ENCODE measurements around the gene ZNF385A. TPM values are rescaled to one million over a fixed set of nuclear protein-coding genes. Genes with fewer than 3 reads are reported as not detected.

ZNF385A gene
- total and polyA plus RNA-seq, 2 of the 13 experiments (the other 11 are each of a cell fraction or from before 2014, with no cell fraction given) = 0.44 to 0.67 TPM

DNA sequence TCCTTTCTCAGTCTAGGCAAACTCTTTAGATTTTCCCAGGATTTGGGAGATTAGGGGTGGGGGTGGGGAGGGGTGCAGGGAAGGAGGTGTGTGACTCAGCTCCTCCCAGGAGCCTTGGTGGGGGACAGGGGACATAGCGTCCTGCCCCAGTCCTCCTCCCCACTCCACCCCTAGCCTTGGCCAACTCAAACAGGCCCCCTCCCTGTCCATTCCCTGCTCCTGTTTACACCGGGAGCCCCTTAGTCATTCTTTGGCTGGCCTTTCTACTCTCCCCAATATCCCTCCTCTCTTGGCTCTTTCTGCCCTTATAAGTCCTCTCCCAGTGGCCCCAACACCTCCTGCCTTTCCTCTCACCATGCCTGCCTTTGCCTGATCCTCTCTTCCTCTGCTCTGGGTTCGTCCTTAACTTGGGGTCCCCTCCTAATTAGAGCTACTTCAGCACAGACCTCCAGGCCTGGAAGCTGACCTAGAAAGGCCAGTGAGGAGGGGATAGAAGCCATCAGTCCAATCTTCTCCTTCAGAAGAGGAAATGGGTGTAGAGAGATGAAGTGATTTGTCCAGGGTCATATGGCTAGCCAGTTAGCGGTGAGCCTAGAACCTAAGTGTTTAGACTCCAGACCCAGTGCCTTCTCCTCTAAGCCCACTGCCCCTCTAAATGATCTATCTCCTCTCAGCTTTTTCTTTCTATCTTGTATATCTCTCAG is 36.8 kb upstream of the ZNF385A start:
- Histone ChIP-seq H3K4me2 (ENCODE audit: low read depth, low read length) (no peak overlapping the region), H3K27ac (ENCODE audit: extremely low read length, insufficient read depth, low read length) (no peak overlapping the region), H3K27me3 (ENCODE audit: control insufficient read depth in 1 of 2, insufficient read depth in 2 of 2, low read length in 2 of 2) (peaks cover 13 to 56% of the 10 kb centered on the region in 2 experiments; a peak in 3 of 5 replicates), H3K4me1 (ENCODE audit: insufficient read depth, low read length) (peaks cover 6% of the 10 kb centered on the region; the same call in 1 of the 2 replicates), H3K9ac (ENCODE audit: insufficient read depth, low read depth, low read length) (no peak overlapping the region), H3K36me3 (replicated peaks in 1 of 2; ENCODE audit: control insufficient read depth in 1 of 2, insufficient read depth in 2 of 2, low read length in 2 of 2) (no peaks in the 10 kb centered on the region), H3K4me3 (replicated peaks in 1 of 3; ENCODE audit: insufficient read depth in 1 of 3, low read depth in 2 of 3, low read length in 3 of 3) (no peak overlapping the region), H4K20me1 (ENCODE audit: insufficient read depth, low read length) (no peaks in the 10 kb centered on the region), H3K79me2 (ENCODE audit: insufficient read depth, low read length) (no peaks in the 10 kb centered on the region), H2AFZ (ENCODE audit: low read length) (no peak overlapping the region), H3K9me3 (ENCODE audit: low read length) (no peaks in the 10 kb centered on the region)
- BruUV-seq (replicated peaks) = no TSS peak
- ATAC-seq = no peak
- intact Hi-C loops (cut with micrococcal nuclease; ENCODE audit: unreplicated experiment) (no loop called here), in situ Hi-C loops (cut with HindIII; ENCODE audit: extremely low pct_ligation_motif_present, low pct_unique_long_range_greater_than_20kb) (no loop called here)
- POLR2A ChIA-PET = no interaction called here
- no peak for FAIRE-seq
- WGBS (ENCODE audit: low lambda C conversion rate) = 34% methylated on average over 4 of the region's 4 CpGs
- no peak for DNase-seq (ENCODE audit: low spot score)
- CTCF ChIA-PET (ENCODE audit: low intra/inter-chr PET ratio, low total read pairs) = no interaction called here
- TF ChIP-seq ZNF432 (CRISPR knock-in tag; IDR thresholded peaks at IDR 0.05; ENCODE audit: borderline replicate concordance) = no peak
- no peak for TF ChIP-seq SUZ12 (IDR thresholded peaks at IDR 0.05; ENCODE audit: low read depth, low read length)
- no peak for TF ChIP-seq PAWR (CRISPR knock-in tag; IDR thresholded peaks at IDR 0.05; ENCODE audit: borderline replicate concordance)
- TF ChIP-seq STAG1 (CRISPR knock-in tag; IDR thresholded peaks at IDR 0.05) = no peak
- no peak for TF ChIP-seq ZNF569 (CRISPR knock-in tag; IDR thresholded peaks at IDR 0.05; ENCODE audit: borderline replicate concordance)
- no peak for TF ChIP-seq ZNF570 (CRISPR knock-in tag; IDR thresholded peaks at IDR 0.05; ENCODE audit: borderline replicate concordance)

DNA sequence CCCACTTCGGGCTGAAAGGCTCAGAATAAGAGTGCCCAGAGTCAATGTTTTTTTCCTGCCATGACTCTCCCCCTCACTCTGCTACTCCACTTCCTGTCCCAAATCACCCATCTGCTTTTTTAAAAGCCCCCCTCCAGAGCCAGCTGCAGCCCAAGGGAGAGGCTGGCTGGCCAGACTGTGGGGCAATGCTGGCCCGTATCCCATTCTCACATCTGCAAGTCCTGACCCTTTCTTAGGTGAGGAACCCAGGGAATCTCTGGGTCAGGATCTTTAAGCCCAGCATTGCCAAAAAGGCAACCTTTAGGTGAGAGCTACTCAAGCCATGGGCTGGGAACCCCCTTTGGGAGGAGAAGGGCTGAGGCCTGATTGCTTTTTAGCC is 36.2 kb upstream of the ZNF385A start:
- POLR2A ChIA-PET = no interaction called here
- TF ChIP-seq NCOR1 (IDR thresholded peaks at IDR 0.05; ENCODE audit: borderline replicate concordance, low read length) = no peak
- TF ChIP-seq, protein P1, sequence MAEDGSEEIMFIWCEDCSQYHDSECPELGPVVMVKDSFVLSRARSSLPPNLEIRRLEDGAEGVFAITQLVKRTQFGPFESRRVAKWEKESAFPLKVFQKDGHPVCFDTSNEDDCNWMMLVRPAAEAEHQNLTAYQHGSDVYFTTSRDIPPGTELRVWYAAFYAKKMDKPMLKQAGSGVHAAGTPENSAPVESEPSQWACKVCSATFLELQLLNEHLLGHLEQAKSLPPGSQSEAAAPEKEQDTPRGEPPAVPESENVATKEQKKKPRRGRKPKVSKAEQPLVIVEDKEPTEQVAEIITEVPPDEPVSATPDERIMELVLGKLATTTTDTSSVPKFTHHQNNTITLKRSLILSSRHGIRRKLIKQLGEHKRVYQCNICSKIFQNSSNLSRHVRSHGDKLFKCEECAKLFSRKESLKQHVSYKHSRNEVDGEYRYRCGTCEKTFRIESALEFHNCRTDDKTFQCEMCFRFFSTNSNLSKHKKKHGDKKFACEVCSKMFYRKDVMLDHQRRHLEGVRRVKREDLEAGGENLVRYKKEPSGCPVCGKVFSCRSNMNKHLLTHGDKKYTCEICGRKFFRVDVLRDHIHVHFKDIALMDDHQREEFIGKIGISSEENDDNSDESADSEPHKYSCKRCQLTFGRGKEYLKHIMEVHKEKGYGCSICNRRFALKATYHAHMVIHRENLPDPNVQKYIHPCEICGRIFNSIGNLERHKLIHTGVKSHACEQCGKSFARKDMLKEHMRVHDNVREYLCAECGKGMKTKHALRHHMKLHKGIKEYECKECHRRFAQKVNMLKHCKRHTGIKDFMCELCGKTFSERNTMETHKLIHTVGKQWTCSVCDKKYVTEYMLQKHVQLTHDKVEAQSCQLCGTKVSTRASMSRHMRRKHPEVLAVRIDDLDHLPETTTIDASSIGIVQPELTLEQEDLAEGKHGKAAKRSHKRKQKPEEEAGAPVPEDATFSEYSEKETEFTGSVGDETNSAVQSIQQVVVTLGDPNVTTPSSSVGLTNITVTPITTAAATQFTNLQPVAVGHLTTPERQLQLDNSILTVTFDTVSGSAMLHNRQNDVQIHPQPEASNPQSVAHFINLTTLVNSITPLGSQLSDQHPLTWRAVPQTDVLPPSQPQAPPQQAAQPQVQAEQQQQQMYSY (CRISPR knock-in tag; IDR thresholded peaks at IDR 0.05) = no peak
- TF ChIP-seq, protein P2, sequence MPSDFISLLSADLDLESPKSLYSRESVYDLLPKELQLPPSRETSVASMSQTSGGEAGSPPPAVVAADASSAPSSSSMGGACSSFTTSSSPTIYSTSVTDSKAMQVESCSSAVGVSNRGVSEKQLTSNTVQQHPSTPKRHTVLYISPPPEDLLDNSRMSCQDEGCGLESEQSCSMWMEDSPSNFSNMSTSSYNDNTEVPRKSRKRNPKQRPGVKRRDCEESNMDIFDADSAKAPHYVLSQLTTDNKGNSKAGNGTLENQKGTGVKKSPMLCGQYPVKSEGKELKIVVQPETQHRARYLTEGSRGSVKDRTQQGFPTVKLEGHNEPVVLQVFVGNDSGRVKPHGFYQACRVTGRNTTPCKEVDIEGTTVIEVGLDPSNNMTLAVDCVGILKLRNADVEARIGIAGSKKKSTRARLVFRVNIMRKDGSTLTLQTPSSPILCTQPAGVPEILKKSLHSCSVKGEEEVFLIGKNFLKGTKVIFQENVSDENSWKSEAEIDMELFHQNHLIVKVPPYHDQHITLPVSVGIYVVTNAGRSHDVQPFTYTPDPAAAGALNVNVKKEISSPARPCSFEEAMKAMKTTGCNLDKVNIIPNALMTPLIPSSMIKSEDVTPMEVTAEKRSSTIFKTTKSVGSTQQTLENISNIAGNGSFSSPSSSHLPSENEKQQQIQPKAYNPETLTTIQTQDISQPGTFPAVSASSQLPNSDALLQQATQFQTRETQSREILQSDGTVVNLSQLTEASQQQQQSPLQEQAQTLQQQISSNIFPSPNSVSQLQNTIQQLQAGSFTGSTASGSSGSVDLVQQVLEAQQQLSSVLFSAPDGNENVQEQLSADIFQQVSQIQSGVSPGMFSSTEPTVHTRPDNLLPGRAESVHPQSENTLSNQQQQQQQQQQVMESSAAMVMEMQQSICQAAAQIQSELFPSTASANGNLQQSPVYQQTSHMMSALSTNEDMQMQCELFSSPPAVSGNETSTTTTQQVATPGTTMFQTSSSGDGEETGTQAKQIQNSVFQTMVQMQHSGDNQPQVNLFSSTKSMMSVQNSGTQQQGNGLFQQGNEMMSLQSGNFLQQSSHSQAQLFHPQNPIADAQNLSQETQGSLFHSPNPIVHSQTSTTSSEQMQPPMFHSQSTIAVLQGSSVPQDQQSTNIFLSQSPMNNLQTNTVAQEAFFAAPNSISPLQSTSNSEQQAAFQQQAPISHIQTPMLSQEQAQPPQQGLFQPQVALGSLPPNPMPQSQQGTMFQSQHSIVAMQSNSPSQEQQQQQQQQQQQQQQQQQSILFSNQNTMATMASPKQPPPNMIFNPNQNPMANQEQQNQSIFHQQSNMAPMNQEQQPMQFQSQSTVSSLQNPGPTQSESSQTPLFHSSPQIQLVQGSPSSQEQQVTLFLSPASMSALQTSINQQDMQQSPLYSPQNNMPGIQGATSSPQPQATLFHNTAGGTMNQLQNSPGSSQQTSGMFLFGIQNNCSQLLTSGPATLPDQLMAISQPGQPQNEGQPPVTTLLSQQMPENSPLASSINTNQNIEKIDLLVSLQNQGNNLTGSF (CRISPR knock-in tag; IDR thresholded peaks at IDR 0.05) = no peak

More for the DNA sequence above, 36.2 kb upstream of the ZNF385A start:
- no TSS peak for BruUV-seq (replicated peaks)
- H3K79me2 ChIP-seq (ENCODE audit: insufficient read depth, low read length) = no peaks in the 10 kb centered on the region
- DNase-seq (ENCODE audit: low spot score) = no peak
- H3K27ac ChIP-seq (ENCODE audit: extremely low read length, insufficient read depth, low read length) = no peak overlapping the region
- H3K4me3 ChIP-seq (replicated peaks in 1 of 3; ENCODE audit: insufficient read depth in 1 of 3, low read depth in 2 of 3, low read length in 3 of 3) = no peak overlapping the region
- FAIRE-seq = no peak
- no peaks in the 10 kb centered on the region for H3K36me3 ChIP-seq (replicated peaks in 1 of 2; ENCODE audit: control insufficient read depth in 1 of 2, insufficient read depth in 2 of 2, low read length in 2 of 2)
- H4K20me1 ChIP-seq (ENCODE audit: insufficient read depth, low read length) = no peaks in the 10 kb centered on the region
- in situ Hi-C loops (cut with HindIII; ENCODE audit: extremely low pct_ligation_motif_present, low pct_unique_long_range_greater_than_20kb) = no loop called here
- intact Hi-C loops (cut with micrococcal nuclease; ENCODE audit: unreplicated experiment) = no loop called here
- peaks cover 7% of the 10 kb centered on the region for H3K4me1 ChIP-seq (ENCODE audit: insufficient read depth, low read length)
- no peak overlapping the region for H3K4me2 ChIP-seq (ENCODE audit: low read depth, low read length)
- no peak overlapping the region for H3K9ac ChIP-seq (ENCODE audit: insufficient read depth, low read depth, low read length)
- WGBS (ENCODE audit: low lambda C conversion rate) = 43% methylated on average over 2 of the region's 2 CpGs
- no peak for ATAC-seq
- H3K27me3 ChIP-seq (ENCODE audit: control insufficient read depth in 1 of 2, insufficient read depth in 2 of 2, low read length in 2 of 2) = peaks cover 13 to 56% of the 10 kb centered on the region in 2 experiments; a peak in 3 of 5 replicates
- CTCF ChIA-PET (ENCODE audit: low intra/inter-chr PET ratio, low total read pairs) = no interaction called here
- no peaks in the 10 kb centered on the region for H3K9me3 ChIP-seq (ENCODE audit: low read length)
- no peak overlapping the region for H2AFZ ChIP-seq (ENCODE audit: low read length)

Measured in HepG2 (cell line).